Measurements from ENCODE around the gene CCDC112.

GRCh38 chr5:115291397-115291796 is 5.1 kb downstream of the CCDC112 start:
- TF ChIP-seq CTCF (IDR thresholded peaks at IDR 0.05) (no peak), POLR2A (IDR thresholded peaks at IDR 0.05) (no peak)
